A673 (cell line): ENCODE results near the gene HEXIM1. TPM values are rescaled to one million over a fixed set of nuclear protein-coding genes. Genes with fewer than 3 reads are reported as not detected.

ENCODE experiments used
- BruUV-seq: library from RNA; stranded (reverse); fragments of 400-500 nt; replicated peaks from 2 replicates; lab custom pipeline; 2021; lab: Mats Ljungman, UMichigan
- CTCF ChIA-PET: fragments of 300-600 bp; sonication (Branson Sonifier 250); formaldehyde crosslinking; loops from one replicate; lab custom pipeline; 2022; ENCODE audit warnings: antibody characterized with exemption; lab: Charles Lee
- POLR2A ChIA-PET: fragments of 300-600 bp; sonication (Branson Sonifier 250); formaldehyde crosslinking; loops from one replicate; lab custom pipeline; 2022; ENCODE audit warnings: antibody characterized with exemption; ENCODE audit not compliant: low non-redundant PET; lab: Charles Lee
- DNase-seq: peaks from one replicate; pipeline ENCODE4 v3.0.0-alpha.2; 2015; ENCODE audit warnings: low spot score
- H3K27ac ChIP-seq: fragments of 200-600 bp; sonication (generic); 2 replicates; pipeline ENCODE4 v1.5.1; 2016; ENCODE audit warnings: mixed run types, low read depth, mild to moderate bottlenecking, mixed read lengths, antibody characterized with exemption, low read length; ENCODE audit not compliant: poor library complexity, severe bottlenecking
- H3K27me3 ChIP-seq: fragments of 200-600 bp; sonication (generic); replicated peaks from 2 replicates; pipeline ENCODE4 v1.6.1; 2017; ENCODE audit warnings: mixed run types, low read depth, mild to moderate bottlenecking, mixed read lengths, antibody characterized with exemption, low read length; ENCODE audit not compliant: insufficient read depth, poor library complexity
- H3K36me3 ChIP-seq: fragments of 200-600 bp; sonication (generic); 2 replicates; pipeline ENCODE4 v1.6.1; 2016; ENCODE audit warnings: mixed run types, mild to moderate bottlenecking, mixed read lengths, antibody characterized with exemption, low read length; ENCODE audit not compliant: insufficient read depth, poor library complexity, severe bottlenecking
- H3K4me1 ChIP-seq: fragments of 200-600 bp; sonication (generic); 2 replicates; pipeline ENCODE4 v1.6.1; 2017; ENCODE audit warnings: mixed run types, mild to moderate bottlenecking, mixed read lengths, antibody characterized with exemption, low read length; ENCODE audit not compliant: insufficient read depth, poor library complexity, severe bottlenecking
- H3K4me3 ChIP-seq: fragments of 200-600 bp; sonication (generic); 2 replicates; pipeline ENCODE4 v1.5.1; 2016; ENCODE audit warnings: low read depth, mixed run types, mild to moderate bottlenecking, mixed read lengths, low read length; ENCODE audit not compliant: poor library complexity, severe bottlenecking
- H3K9me3 ChIP-seq: fragments of 200-600 bp; sonication (generic); 2 replicates; pipeline ENCODE4 v1.6.1; 2016; ENCODE audit warnings: mixed run types, low read depth, mild to moderate bottlenecking, mixed read lengths, antibody characterized with exemption, low read length; ENCODE audit not compliant: poor library complexity, severe bottlenecking
- EZH2 ChIP-seq: fragments of 200-600 bp; sonication (generic); IDR thresholded peaks from 2 replicates; pipeline ENCODE4 v1.6.1; 2017; ENCODE audit warnings: borderline replicate concordance, low read depth, mild to moderate bottlenecking, mixed read lengths, antibody characterized with exemption, low read length; ENCODE audit not compliant: poor library complexity, severe bottlenecking
- intact Hi-C: fragments of 100-400 bp; cut with micrococcal nuclease; formaldehyde crosslinking; loops from one replicate; pipeline ENCODE4 v1.10.0; 2022; ENCODE audit not compliant: unreplicated experiment
- total RNA-seq: library from RNA; stranded (reverse); gene quantifications from 2 replicates; pipeline ENCODE4 v1.2.3, GENCODE V29; 2021
- TF ChIP-seq, protein P1 (sequence below): fragments of 300-800, 200-600 bp; sonication (generic); conservative IDR thresholded peaks from 2 replicates; pipeline ENCODE4 v1.5.1; 2017; ENCODE audit warnings: low read depth, mild to moderate bottlenecking, antibody characterized with exemption, low read length, moderate library complexity, mixed read lengths

Gene HEXIM1
- total RNA-seq, 1 experiment from 2014 or later = 21.2 TPM

DNA sequence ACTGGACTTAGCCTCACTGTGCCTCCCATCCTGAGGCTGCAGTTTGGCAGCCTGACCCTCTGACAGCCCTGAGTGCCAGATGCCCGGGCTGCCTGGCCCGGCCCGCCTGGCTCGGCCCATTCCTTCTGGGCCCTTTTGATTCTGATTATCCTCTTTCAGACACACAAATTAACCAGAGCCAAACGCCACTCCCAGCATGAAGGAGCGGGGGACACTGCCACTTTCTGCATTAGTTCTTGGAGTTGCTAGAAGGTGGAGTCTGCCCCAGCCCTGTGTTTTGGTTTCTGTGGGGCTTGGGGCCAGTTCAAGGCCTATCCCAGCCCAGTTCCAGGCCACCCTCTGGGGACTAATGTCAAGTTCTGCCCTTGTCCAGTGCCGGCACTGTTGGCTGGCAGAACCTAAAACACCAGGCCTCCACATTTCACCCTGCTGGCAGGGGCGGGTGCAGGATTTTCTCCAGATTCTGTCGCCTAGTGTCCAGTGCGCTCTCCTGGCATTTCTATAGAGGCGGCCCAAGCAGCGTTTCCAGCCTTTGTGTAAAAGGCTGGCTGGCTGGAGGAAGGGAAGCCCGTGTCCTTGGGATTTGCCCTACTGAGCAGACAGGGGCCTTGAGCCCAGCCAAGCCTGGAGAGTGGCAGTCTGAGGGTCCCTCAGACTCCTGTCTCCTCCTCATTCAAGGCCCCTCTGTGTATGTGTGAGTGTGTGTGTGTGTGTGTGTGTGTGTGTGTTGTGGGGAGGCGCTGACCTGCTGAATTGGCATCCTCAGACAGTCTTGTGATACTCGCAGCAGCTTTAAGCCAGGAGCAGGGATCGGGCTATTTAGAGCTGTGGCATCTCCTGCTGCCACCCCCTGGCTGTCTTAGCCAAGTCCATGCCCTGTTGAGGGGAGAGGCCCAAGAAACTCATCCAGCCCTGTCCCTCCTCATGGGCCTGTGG is 37.3 kb upstream of the HEXIM1 start:
- no TSS peak for BruUV-seq
- intact Hi-C loops = no loop called here
- no peak for DNase-seq
- POLR2A ChIA-PET = no interaction called here
- Histone ChIP-seq H3K4me1 (no peaks in the 10 kb centered on the region), H3K4me3 (no peak overlapping the region), H3K9me3 (no peaks in the 10 kb centered on the region), H3K27me3 (no peaks in the 10 kb centered on the region), H3K36me3 (no peaks in the 10 kb centered on the region), H3K27ac (no peak overlapping the region)
- CTCF ChIA-PET = no interaction called here
- no peak for TF ChIP-seq EZH2
- TF ChIP-seq, protein P1, sequence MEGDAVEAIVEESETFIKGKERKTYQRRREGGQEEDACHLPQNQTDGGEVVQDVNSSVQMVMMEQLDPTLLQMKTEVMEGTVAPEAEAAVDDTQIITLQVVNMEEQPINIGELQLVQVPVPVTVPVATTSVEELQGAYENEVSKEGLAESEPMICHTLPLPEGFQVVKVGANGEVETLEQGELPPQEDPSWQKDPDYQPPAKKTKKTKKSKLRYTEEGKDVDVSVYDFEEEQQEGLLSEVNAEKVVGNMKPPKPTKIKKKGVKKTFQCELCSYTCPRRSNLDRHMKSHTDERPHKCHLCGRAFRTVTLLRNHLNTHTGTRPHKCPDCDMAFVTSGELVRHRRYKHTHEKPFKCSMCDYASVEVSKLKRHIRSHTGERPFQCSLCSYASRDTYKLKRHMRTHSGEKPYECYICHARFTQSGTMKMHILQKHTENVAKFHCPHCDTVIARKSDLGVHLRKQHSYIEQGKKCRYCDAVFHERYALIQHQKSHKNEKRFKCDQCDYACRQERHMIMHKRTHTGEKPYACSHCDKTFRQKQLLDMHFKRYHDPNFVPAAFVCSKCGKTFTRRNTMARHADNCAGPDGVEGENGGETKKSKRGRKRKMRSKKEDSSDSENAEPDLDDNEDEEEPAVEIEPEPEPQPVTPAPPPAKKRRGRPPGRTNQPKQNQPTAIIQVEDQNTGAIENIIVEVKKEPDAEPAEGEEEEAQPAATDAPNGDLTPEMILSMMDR = no peak

DNA sequence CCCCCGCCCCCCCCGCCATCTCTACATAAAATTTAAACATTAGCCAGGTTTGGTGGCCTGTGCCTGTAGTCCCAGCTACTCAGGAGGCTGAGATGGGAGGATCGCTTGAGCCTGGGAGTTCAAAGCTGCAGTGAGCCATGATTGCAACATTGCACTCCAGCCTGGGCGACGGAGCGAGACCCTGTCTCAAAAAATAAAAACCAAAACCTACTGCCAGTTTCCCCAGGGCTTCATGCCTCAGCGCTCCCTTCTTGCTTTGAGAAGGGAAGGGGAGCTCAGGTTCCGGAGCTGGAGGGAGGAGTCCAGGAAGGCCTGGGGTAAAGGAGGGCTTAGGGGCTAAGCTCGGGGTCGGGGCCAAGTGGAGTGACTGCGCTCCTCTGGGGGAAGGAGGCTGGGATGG is 36.4 kb upstream of the HEXIM1 start:
- DNase-seq = no peak
- intact Hi-C loops = no loop called here
- no peak for TF ChIP-seq EZH2
- TF ChIP-seq, protein P1 = no peak
- H3K36me3 ChIP-seq = no peaks in the 10 kb centered on the region
- BruUV-seq = no TSS peak
- H3K27me3 ChIP-seq = no peaks in the 10 kb centered on the region
- H3K4me1 ChIP-seq = no peaks in the 10 kb centered on the region
- H3K9me3 ChIP-seq = no peaks in the 10 kb centered on the region
- ChIA-PET POLR2A (no interaction called here), CTCF (interaction anchor here (0.6 kb wide), 1 partner anchor 201 kb away, joined by 11 read pairs; no protein-coding TSS in a partner anchor)
- no peak overlapping the region for H3K4me3 ChIP-seq
- no peak overlapping the region for H3K27ac ChIP-seq

DNA sequence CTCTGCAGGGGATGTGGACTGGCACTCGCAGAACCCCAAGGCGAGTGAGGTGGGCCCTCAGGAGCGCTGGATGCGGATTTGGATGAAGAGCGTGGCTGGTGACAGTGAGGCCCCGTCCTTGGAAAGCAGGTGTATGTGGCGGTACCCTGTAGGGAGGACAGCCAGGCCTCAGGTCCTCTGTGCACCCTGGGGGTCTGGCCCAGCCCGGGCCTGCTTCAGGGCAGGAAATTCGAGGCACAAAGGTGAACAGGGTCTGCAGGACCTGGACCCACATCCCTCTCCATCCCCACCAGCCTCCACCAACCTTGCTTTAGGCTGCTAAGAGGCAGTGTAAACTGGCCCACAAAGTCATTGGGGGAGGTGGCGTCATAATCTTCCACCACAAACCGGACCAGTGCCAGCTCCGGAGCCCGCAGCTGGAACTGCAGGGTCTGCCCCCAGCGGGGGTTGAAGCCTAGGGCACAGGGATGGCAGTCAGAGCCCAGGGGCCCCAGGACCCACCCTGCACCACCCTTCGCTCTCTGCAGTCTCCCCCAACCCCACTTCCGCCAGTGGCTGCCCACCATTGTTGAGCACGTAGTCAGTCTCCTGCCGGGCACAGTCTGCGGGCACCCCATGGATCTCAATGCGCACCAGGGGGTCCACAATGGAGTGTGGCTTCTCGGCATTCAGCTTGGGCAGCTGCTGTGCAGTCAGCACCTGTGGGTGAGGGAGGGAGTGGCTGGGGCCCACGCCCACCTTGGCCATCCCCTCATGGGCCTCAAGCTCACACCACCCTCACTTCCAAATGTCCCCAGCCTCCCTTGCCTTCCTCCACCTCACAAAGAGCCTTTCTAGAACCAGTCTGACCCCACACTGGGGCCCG is 35.5 kb upstream of the HEXIM1 start:
- no peaks in the 10 kb centered on the region for H3K27me3 ChIP-seq
- no peak for DNase-seq
- intact Hi-C loops = no loop called here
- H3K4me3 ChIP-seq = no peak overlapping the region
- H3K36me3 ChIP-seq = no peaks in the 10 kb centered on the region
- BruUV-seq = no TSS peak
- no peaks in the 10 kb centered on the region for H3K9me3 ChIP-seq
- POLR2A ChIA-PET = no interaction called here
- H3K27ac ChIP-seq = no peak overlapping the region
- H3K4me1 ChIP-seq = no peaks in the 10 kb centered on the region
- no peak for TF ChIP-seq EZH2
- TF ChIP-seq, protein P1 = no peak
- CTCF ChIA-PET = no interaction called here
